ENCODE results near the gene FGG. TPM values are rescaled to one million over a fixed set of nuclear protein-coding genes. Genes with fewer than 3 reads are reported as not detected.

The FGG gene
- total RNA-seq, 1 experiment from 2014 or later, result not detected

GRCh38 chr4:154631828-154632227, 19.4 kb upstream of the FGG start:
- H3K56ac ChIP-seq (ENCODE audit: insufficient read length, low read depth, low read length), result no peak overlapping the region
- H2BK12ac ChIP-seq (ENCODE audit: insufficient read length, low read depth, low read length), result no peak overlapping the region
- H3K23ac ChIP-seq (ENCODE audit: insufficient read length, low read depth, low read length), result no peak overlapping the region
- H2BK20ac ChIP-seq (ENCODE audit: low read depth, low read length, poor library complexity, severe bottlenecking), result no peak overlapping the region
- no peak overlapping the region for H3K4me2 ChIP-seq (ENCODE audit: insufficient read depth, insufficient read length, low read length)
- H4K91ac ChIP-seq (ENCODE audit: insufficient read length, low read depth, low read length), result no peak overlapping the region
- H3K27me3 ChIP-seq (ENCODE audit: insufficient read depth, low read length), result no peaks in the 10 kb centered on the region; the same call in 1 of the 2 replicates
- no peak overlapping the region for H3T11ph ChIP-seq (ENCODE audit: low read length)
- Mint-ChIP-seq H3K36me3 (ENCODE audit: insufficient read depth in 1 of 3, low read depth in 3 of 3) (peaks cover 2 to 6% (median 4%) of the 10 kb centered on the region in 3 experiments; a peak in 5 of 7 replicates), H3K4me1 (peaks cover 8 to 10% of the 10 kb centered on the region in 2 experiments), H3K27ac (no peak overlapping the region), H3K27me3 (ENCODE audit: low read depth) (0 out of 2 replicates have a peak, but pooled peaks cover 1% of the 10 kb centered on the region), H3K9me3 (peaks cover 0 to 3% of the 10 kb centered on the region in 2 experiments; a peak in 3 of 5 replicates), H3K4me3 (no peak overlapping the region)
- H3K14ac ChIP-seq (ENCODE audit: insufficient read depth, low read length), result no peak overlapping the region
- no peak for TF ChIP-seq CTCF (conservative IDR thresholded peaks at IDR 0.05)
- H2BK5ac ChIP-seq (ENCODE audit: insufficient read length, low read length), result no peak overlapping the region
- H3K79me1 ChIP-seq (ENCODE audit: insufficient read depth, low read depth, low read length, poor library complexity, severe bottlenecking), result no peaks in the 10 kb centered on the region
- no peak overlapping the region for H3K4ac ChIP-seq (ENCODE audit: low read depth, low read length)
- no peaks in the 10 kb centered on the region for H3K79me2 ChIP-seq (ENCODE audit: insufficient read depth, low read length)
- H3K27ac ChIP-seq (ENCODE audit: insufficient read length, low read depth, low read length), result no peak overlapping the region
- H2BK120ac ChIP-seq (ENCODE audit: low read depth, low read length, poor library complexity, severe bottlenecking), result no peak overlapping the region
- H3K9ac ChIP-seq (ENCODE audit: extremely low read depth, insufficient read length, low read length), result no peak overlapping the region
- no peak overlapping the region for H4K5ac ChIP-seq (ENCODE audit: insufficient read length, low read depth, low read length)
- no peak overlapping the region for H2AK5ac ChIP-seq (ENCODE audit: insufficient read length, low read length)
- H3K18ac ChIP-seq (ENCODE audit: insufficient read length, low read depth, low read length), result no peak overlapping the region
- no peak overlapping the region for H4K8ac ChIP-seq (replicated peaks; ENCODE audit: insufficient read length, low read depth, low read length)
- no peaks in the 10 kb centered on the region for H4K20me1 ChIP-seq (ENCODE audit: control insufficient read depth, insufficient read depth, insufficient read length)
- no peaks in the 10 kb centered on the region for H3K9me3 ChIP-seq (ENCODE audit: control insufficient read depth, low read depth, low read length)
- no peak overlapping the region for H2BK15ac ChIP-seq (ENCODE audit: low read depth, low read length)
- DNase-seq, result no peak
- H3K23me2 ChIP-seq (ENCODE audit: insufficient read length, low read depth, low read length, poor library complexity, severe bottlenecking), result peaks cover 4% of the 10 kb centered on the region
- no CpG with 5 or more reads among the region's 2 CpGs for WGBS (ENCODE audit: extremely low coverage, insufficient read length, low lambda C conversion rate)
- H2AFZ ChIP-seq (ENCODE audit: low read length), result no peak overlapping the region
- no peaks in the 10 kb centered on the region; the same call in 1 of the 2 replicates for H3K4me1 ChIP-seq (ENCODE audit: insufficient read depth, low read length)

Measured in H9 (cell line).